Choroid plexus epithelial cell (primary cell): Measurements from ENCODE around the gene FERMT2.
"Not testable (repeated sequence)": the region's sequence is repeated elsewhere in the genome, so short reads cannot be mapped to it uniquely, and the experiment has no call there.

Source experiments
- DNase-seq: peaks from one replicate; pipeline ENCODE4 v3.0.0-alpha.2; 2010; ENCODE audit warnings: low read depth
- H3K4me3 ChIP-seq: 2 replicates; pipeline ENCODE4 v1.5.1; 2011; ENCODE audit warnings: low read depth, mild to moderate bottlenecking, control low read depth, low read length, moderate library complexity
- TF ChIP-seq, protein P1 (sequence below): conservative IDR thresholded peaks from 2 replicates; pipeline ENCODE4 v1.5.1; 2011; ENCODE audit warnings: low read depth, mild to moderate bottlenecking, control low read depth, inconsistent platforms, low read length, moderate library complexity

Gene FERMT2

DNA sequence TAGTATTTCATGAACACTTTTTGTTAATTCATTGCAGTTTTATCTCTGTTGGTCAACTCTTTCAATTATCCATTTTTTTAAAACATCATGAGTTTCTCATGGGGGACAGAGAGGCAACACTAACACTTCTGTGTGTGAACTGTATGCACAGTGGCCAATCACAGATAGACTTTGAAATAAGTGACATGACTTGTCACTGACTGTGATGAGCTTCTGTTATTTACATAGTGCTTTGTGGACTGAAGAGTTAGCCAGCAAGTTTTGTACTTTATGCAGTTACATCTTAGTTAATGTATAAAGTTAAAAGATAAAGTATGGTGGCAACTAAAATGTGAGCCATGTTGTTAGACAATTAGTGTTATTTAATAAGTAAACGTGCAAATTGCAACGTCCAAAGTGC lies 16.1 kb downstream of the FERMT2 start:
- TF ChIP-seq, protein P1, sequence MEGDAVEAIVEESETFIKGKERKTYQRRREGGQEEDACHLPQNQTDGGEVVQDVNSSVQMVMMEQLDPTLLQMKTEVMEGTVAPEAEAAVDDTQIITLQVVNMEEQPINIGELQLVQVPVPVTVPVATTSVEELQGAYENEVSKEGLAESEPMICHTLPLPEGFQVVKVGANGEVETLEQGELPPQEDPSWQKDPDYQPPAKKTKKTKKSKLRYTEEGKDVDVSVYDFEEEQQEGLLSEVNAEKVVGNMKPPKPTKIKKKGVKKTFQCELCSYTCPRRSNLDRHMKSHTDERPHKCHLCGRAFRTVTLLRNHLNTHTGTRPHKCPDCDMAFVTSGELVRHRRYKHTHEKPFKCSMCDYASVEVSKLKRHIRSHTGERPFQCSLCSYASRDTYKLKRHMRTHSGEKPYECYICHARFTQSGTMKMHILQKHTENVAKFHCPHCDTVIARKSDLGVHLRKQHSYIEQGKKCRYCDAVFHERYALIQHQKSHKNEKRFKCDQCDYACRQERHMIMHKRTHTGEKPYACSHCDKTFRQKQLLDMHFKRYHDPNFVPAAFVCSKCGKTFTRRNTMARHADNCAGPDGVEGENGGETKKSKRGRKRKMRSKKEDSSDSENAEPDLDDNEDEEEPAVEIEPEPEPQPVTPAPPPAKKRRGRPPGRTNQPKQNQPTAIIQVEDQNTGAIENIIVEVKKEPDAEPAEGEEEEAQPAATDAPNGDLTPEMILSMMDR: no peak
- DNase-seq: no peak
- H3K4me3 ChIP-seq: no peak overlapping the region

DNA sequence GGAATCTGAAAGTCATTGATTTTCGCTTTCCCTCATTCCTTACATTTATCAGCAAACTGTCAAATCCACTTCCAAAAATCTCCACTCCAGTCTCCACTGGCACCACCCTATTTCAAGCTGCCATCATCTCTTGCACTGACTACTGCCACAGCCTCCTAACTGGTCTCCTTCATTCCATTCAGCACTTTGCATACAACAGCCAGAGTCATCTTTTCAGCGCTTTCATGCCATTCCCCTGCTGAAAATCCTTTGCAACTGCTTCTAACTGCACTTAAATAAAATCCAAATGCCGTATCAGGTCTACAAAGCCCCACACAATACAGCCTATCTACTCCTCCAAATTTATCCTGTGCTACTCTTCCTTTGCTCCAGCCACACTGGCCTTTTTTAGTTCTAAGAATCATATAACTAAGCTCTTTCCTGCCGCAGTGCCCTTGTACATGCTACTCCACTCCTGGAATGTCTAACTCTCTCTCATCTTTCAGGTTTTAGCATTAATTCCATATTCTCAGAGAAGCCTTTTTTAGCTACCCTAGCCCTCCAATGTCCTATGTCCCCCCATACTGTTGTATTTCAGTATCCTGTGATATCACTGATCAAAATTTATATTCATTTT lies 21.6 kb downstream of the FERMT2 start:
- DNase-seq: no peak
- H3K4me3 ChIP-seq: no peak overlapping the region
- TF ChIP-seq, protein P1: no peak

DNA sequence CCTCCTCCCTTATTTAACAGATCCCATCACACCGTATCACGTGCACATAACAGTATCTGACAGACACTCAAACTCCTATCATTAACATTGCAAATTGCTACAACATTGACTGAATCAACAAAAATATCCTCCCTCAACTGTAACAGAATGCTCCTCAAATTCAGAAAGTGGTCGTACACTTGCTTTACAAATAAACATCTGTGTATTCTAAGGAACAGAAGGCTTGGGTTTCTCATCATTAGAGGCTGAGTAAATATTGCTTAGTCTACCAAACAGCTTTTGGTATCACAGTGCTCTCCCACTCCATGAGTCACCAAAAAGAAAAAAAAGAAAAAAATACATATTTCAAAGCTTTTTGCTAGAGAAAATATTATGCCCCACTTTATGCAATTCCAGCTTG lies 23.9 kb downstream of the FERMT2 start:
- peak; percentile 74 for DNase-seq
- TF ChIP-seq, protein P1: no peak

DNA sequence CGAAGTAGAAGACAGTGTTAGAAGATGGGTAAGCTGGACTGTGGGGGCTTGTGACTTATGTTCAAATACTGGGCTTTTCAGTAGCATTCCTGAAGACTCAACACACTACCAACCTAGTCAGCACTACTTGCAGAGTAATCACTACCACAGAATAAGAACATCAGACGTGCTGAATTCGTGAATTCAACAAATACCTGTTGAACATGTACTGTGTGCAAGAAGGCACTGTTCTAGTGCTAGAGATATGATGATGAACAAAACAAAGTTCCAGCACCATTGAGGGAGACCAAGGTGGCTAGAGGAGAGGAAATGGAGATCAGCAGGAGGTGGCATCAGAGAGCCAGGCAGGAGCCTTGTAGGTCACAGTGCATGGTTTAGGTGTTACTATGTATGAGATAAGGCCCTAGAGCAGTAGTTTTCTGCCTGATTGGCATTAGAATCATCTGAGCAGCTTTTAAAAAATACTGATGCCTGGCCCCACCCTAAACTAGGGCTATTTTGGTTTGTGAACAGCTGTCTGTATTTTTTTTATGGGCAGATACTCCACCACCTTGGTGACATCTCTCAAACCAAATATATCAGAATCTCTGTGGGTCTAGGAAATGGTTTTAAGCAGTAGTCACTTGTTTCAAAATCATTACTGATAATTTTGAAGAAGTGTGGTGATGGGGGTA lies 26.8 kb downstream of the FERMT2 start:
- no peak for DNase-seq
- H3K4me3 ChIP-seq: no peak overlapping the region
- TF ChIP-seq, protein P1: no peak

More for the DNA sequence above, 23.9 kb downstream of the FERMT2 start:
- H3K4me3 ChIP-seq: no peak overlapping the region

DNA sequence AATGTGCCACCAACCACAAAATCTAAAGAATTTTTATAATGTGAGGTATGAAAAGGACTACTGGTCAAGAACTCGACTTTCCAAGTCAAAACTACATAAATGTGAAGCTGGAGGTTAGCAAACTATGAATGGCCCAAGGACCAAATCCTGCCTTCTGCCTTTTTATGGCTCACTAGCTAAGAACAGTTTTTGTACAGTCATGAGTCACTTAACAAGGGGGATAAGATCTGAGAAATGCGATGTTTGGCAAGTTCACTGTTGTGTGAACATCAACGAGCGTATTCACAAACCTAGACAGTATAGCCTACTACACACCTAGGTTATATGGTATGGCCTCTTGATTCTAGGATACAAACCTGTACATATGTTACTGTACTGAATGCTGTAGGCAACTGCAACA lies 28.2 kb downstream of the FERMT2 start:
- peak; percentile 47 for DNase-seq
- TF ChIP-seq, protein P1: no peak
- H3K4me3 ChIP-seq: no peak overlapping the region

DNA sequence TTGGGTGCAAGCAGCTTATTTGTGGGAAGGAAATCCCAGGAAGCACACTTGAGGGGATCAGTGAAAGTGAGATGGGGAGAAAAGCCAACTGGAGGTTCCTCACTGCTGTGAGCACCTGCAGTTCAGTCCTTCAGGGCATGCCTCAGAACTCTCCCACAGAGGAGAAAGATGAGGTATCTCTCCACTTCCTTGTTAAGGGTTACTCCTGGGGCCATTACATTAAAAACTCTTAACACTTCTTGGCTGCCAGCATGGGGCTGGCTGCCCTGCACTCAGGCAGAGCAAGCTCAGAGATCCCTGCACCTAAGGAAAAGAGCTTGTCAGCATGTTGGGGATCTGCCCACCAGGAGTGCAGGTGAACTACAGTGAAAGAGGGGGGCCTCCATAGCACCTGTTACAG lies 28.8 kb downstream of the FERMT2 start:
- H3K4me3 ChIP-seq: no peak overlapping the region
- no peak for DNase-seq

DNA sequence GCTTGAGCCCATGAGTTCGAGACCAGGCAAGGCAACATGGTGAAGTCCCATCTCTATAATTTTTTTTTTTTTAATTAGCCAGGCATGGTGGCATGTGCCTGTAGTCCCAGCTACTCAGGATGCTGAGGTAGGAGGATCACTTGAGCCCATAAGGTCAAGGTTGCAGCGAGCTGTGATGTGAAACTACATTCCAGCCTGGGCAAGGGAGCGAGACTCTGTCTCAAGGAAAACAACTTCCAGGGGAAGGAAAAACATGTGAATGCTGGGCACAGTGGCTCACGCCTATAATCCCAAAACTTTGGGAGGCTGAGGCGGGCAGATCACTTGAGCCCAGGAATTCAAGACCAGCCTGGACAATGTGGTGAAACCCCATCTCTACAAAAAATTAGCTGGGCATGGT lies 30.4 kb downstream of the FERMT2 start:
- not testable (repeated sequence) for H3K4me3 ChIP-seq, DNase-seq

More for the DNA sequence above, 28.8 kb downstream of the FERMT2 start:
- TF ChIP-seq, protein P1: no peak
